Endothelial cell of umbilical vein (primary cell): Measurements from ENCODE around the gene PAQR4.
"Not testable (repeated sequence)": the region's sequence is repeated elsewhere in the genome, so short reads cannot be mapped to it uniquely, and the experiment has no call there.

Source experiments
- EZH2 ChIP-seq: IDR thresholded peaks from 2 replicates; pipeline ENCODE4 v1.6.1; 2012; ENCODE audit warnings: borderline replicate concordance, low read depth, mild to moderate bottlenecking, moderate library complexity, low read length, inconsistent platforms; ENCODE audit not compliant: severe bottlenecking
- JUN ChIP-seq: IDR thresholded peaks from 2 replicates; pipeline ENCODE4 v1.6.1; 2011; ENCODE audit warnings: borderline replicate concordance, low read depth; ENCODE audit not compliant: insufficient read length, insufficient read depth
- POLR2A ChIP-seq: IDR thresholded peaks from 2 replicates; pipeline ENCODE4 v1.6.1; 2012; ENCODE audit warnings: low read depth, mild to moderate bottlenecking, control low read depth, low read length
- POLR2AphosphoS5 ChIP-seq: IDR thresholded peaks from 2 replicates; pipeline ENCODE4 v1.6.1; 2012; ENCODE audit warnings: low read depth, mild to moderate bottlenecking, control low read depth, low read length, moderate library complexity; ENCODE audit not compliant: insufficient read depth
- TF ChIP-seq, protein P1 (sequence below), 2 donors: IDR thresholded peaks; 1 replicate in 1 of 2; 2 replicates in 1 of 2; pipeline ENCODE4 v1.5.1; 2011; ENCODE audit warnings: low read length in 2 of 2, mild to moderate bottlenecking in 2 of 2, moderate library complexity in 2 of 2, control low read depth in 1 of 2, inconsistent platforms in 1 of 2, low read depth in 1 of 2; ENCODE audit not compliant: insufficient read depth in 1 of 2; ENCODE audit errors: extremely low read depth in 1 of 2
- TF ChIP-seq, protein P2 (sequence below): IDR thresholded peaks from 2 replicates; pipeline ENCODE4 v1.6.1; 2011; ENCODE audit not compliant: insufficient read depth, insufficient read length

DNA sequence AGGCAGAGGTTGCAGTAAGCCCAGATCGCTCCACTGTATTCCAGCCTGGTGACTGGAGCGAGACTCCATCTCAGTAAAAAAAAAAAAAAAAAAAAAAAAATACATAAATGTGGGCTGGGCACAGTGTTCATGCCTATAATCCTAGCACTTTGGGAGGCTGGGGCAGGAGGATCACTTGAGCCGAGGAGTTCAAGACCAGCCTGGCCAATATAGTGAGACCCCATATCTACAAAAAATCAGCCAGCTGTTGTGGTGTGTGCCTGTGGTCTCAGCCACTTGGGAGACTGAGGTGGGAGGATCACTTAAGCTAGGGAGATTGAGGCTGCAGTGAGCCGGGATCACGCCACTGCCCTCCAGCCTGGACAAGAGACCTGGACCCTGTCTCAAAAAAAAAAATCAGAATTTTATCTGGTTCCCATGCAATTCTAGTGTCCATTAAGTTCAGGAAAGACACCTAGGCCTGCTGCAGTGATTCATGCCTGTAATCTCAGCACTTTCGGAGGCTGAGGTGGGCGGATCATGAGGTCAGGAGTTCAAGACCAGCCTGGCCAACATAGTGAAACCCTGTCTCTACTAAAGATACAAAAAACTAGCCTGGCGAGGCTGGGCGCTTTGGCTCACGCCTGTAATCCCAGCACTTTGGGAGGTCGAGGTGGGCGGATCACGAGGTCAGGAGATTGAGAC is 37.8 kb upstream of the PAQR4 start:
- not testable (repeated sequence) for TF ChIP-seq EZH2, POLR2AphosphoS5, POLR2A, JUN
- TF ChIP-seq, protein P1, sequence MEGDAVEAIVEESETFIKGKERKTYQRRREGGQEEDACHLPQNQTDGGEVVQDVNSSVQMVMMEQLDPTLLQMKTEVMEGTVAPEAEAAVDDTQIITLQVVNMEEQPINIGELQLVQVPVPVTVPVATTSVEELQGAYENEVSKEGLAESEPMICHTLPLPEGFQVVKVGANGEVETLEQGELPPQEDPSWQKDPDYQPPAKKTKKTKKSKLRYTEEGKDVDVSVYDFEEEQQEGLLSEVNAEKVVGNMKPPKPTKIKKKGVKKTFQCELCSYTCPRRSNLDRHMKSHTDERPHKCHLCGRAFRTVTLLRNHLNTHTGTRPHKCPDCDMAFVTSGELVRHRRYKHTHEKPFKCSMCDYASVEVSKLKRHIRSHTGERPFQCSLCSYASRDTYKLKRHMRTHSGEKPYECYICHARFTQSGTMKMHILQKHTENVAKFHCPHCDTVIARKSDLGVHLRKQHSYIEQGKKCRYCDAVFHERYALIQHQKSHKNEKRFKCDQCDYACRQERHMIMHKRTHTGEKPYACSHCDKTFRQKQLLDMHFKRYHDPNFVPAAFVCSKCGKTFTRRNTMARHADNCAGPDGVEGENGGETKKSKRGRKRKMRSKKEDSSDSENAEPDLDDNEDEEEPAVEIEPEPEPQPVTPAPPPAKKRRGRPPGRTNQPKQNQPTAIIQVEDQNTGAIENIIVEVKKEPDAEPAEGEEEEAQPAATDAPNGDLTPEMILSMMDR (IDR thresholded peaks at IDR 0.05; ENCODE audit: extremely low read depth in 1 of 2, insufficient read depth in 1 of 2, low read depth in 1 of 2, low read length in 2 of 2): not testable (repeated sequence)
- TF ChIP-seq, protein P2, sequence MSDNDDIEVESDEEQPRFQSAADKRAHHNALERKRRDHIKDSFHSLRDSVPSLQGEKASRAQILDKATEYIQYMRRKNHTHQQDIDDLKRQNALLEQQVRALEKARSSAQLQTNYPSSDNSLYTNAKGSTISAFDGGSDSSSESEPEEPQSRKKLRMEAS: not testable (repeated sequence)
